Fibroblast of skin of right quadriceps (primary cell): ENCODE measurements around the gene MRPS34.

Experiments used
- DNase-seq: peaks from one replicate; pipeline ENCODE4 v3.0.0-alpha.2; 2013

MRPS34 gene

DNA sequence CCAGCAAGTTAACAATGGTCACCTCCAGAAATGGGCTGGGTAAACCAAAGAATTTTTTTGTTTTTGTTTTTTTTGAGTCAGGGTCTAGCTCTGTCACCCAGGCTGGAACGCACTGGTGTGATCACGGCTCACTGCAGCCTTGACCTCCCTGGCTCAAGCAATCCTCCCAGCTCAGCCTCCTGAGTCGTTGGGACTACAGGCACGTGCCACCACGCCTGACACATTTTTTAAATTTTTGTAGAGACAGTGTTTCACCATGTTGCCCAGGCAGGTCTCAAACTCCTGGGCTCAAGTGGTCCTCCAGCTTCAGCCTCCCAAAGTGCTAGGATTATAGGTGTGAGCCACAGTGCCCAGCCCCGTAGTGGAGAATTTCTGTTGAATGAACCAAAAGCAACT lies 7.7 kb upstream of the MRPS34 start:
- no peak for DNase-seq

DNA sequence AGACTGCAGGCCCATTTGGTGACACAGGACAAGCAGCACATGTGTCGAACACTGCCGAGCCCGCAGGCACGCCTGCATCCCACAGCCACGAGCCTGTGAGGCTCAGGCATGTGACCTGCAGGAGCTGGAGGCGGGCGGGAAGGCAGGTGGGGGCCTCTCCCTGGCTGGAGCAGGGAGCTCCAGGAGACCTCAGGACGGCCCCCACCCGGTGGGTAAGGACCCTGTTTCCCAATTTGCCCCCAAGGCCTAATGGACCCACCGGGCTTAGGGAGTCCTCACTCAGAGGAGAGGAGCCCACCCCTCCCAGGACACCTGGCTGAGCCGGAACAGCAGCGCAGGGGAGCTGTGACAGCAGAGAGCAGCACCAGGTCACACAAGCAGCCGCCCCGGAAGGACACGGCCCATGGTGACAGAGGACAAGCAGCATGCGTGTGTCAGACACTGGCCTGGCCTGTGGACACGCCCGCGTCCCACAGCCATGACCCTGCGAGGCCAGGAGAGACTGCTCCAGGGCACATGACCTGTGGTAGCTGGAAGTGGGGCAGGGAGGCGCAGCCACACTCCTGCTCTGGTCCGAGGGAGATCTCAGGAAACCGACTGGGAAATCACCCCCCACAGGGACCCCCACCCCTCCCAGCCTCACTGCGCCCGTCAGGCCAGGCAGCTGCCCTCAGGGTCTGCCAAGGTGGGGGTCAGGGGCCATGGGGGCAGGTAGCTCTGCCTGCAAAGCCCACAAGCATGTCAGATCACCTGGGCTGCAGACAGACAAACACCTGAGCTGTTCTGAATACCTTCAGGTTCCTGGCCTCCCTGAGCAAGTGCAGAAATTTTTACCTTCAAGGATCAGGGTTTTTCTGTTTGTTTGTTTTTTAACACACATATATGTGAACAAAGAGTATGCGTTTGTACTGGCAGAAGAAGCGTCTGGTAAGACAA lies 7.1 kb upstream of the MRPS34 start:
- DNase-seq = no peak

DNA sequence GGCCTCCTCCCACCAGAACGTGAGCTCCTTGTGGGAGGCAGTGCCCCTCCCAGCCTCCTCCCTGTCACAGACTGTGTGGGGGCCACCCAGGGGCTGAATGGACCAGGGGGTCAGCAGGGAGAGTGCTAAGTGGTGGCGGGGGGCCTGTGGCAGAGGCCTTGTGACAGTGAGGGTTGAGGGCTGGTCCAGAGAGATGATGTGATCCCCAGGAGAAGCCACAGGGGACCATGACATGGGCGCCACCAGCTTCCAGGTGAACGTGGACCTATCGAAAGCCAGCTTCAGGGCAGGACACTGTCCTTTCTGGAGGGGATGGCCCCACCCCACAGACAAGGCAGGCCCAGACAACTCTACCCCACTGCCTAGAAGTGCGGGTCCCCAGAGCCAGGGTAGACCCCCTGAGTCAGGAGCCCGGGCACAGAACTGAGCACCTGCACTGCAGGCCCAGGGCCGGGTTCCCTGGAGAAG lies 6.3 kb upstream of the MRPS34 start:
- DNase-seq = no peak

DNA sequence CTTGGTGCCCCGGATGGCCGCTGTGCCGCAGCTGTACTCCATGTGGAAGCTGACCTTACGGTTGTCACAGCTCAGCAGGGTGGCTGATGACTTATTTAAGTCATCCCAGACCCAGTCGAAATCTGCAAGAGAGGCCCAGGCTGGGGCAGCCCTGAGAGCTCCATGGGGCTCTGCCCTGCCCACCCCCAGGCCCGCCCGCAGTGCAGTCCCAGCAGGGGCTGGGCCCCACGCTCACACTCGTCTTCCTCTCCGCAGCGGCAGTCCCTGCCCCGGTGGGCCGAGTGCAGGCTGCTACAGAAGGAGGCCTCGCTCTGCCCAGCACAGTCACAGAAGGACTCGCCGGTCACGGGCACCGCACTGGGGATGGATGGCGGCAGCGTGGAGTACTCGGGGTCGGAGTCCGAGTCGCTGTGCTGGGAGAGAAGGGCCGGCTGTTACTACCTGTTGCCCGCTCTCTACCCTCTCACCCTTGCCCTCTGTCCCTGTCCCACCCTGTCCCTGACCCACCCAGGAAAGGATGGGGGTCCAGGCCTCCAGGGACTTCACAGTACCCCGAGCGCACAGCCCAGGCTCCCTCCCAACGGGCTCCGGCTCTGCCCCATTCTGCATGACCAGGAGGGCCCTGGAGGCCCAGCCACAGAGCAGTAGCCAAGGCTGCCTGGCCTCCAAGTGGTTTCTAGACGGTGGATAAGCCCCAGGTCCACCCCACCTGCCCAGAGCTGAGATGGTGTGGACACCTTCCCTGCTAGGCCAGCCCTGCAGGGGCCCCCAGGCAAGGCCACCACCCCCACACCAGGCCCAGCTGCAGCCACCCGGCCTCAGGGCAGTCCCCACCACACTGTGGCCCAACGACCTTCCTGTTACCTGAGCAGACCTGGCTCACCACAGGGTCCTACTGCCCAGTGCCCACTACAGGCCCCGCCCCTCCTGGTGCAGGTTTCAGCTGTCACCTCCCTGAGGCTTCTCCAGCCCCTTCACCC lies 5.6 kb upstream of the MRPS34 start:
- no peak for DNase-seq

DNA sequence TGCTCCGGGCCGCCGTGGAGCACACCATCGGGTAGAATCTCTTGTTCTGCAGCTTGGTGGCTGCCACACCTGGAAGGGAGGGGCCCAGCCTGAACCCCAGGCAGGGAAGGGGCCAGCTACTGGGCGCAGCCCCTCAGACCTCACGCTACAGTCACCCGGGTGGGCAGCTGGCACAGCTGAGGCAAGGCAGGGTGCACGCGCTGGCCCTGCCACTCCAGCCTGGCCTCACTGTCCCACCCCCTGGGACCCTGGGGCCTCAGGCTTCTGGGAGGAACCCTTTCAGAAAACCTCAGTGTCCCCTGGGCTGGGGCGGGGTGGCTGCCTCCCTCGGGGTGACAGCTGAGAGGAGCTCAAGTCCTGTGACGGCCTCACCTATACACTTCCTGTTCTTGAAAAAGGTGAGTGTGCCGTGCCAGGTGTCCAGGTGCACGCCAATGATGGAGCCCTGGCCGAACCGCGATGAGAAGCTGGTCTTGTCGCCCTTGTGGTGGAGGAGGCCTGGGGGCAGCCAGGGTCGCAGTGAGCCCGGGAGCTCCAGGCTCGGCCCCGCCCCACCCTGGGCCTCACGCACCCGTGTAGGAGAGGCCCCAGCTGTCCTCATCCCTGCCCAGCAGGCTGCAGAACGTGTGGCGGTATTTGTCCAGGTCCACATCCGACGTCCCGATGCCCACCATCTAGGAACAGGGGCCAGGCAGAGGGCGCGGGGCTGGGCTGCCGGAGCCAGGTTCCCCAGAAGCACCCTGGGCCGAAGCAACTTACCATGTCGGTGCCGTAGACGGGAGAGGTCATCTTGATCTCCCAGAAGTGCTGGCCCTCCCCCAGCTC lies 4.7 kb upstream of the MRPS34 start:
- DNase-seq = no peak

DNA sequence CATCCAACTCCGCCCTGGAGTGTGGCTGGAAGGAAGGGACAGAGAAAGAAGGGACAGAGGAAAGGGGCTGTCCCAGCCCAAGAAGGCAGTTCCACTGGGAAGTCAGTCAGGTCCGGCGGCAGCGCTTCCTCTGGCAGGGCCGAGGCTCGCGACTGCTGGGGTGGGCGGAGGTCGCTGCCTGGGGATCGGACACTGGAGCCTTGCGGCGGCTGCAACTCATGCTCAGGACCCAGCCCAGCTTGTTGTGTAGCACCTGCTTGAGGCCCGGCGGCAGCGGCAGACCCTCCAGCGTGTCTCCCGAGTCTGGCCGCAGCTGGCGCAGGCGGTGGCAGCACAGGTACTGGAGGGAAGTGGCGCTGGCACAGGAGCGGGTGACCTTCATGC lies 4.0 kb upstream of the MRPS34 start:
- DNase-seq = no peak

DNA sequence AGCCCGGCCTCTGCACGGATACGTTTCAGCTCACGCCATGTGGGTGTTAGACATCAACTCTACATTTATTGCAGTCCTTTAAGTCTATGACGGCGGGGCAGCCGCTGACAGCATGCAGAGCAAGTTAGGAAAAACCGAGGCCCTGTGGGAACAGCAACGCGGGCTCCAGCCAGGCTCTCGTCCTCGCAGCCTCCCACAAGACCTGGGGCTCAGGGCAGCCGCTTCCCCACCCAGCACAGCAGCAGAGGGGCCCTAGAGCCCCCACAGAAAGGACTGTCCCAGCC lies 3.7 kb upstream of the MRPS34 start:
- no peak for DNase-seq

DNA sequence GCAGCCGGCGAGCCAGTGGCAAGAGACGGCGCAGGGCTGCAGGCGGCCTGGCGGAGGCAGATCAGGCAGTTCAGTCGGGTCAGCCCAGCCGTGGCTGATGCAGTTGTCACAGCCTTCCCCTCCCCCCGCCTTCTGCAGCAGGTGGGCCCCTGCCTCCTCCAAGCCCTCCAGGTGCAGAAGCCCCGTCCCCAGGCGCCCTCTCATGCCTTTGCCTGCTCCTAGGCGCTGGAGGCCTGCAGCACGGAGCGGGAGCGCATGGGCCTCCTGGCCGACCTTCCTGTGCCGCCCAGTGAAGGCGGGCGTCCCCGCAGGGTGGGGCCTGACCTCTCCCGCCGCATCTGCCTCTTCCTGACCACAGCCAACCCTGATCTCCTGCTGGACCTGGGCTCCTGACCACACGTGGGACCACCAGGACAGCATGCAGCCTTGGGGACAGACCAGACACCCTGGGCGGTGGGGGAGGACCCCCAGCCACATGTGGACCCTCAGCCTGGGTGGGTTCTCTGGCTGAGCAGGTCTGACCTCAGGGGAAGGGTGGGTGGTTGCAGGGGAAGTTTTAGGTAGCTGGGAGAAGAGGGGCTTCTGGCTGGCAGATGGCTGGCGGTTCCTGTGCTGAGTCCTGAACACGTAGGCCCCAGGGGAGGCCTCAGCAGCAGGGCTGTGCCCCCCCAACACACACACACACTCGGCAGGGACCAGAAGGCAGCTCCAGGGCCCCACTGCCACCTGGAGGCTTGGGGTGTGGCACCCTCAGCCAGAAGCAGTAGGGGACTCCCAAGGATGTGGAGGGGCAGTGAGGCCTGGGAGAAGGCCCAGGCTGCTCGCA lies 3.1 kb upstream of the MRPS34 start:
- no peak for DNase-seq

DNA sequence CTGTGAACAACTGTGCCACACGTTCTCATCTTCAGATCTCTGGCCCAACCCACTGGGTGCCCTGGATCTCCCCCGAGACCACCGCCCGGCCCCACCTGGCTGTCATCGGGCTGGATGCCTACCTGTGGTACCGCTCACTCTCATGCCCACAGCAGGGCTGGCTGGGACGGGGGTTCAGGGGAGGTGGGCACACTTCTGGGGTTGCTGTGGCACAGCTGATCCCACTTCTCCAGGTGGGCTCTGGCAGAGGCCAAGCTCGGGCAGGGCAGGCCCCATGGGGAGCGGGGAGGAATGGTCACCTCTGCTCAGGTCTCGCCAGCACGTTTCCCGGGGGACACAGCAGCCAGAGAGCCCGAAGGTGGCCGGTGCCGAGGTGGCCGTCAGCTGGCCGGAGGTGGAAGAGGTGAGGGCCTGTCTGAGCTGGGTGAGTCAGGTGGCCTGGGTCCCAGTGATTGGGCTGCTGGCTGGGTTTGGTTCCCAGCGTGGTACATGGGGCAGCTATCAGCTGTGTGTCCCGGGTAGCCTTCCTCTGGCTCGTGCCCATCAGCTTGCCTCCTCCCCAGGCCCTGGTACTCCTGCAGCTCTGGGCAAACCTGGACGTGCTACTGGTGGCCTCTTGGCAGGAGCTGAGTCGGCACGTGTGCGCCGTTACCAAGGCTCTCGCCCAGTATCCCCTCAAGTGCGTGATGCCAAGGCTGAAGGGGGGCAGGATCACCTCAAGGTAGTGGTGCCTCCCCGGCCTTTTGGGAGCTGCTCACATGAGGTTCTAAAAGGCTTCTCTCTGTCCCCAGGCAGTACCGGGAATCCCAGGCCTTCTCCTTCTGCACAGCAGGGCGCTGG lies 2.3 kb upstream of the MRPS34 start:
- no peak for DNase-seq

DNA sequence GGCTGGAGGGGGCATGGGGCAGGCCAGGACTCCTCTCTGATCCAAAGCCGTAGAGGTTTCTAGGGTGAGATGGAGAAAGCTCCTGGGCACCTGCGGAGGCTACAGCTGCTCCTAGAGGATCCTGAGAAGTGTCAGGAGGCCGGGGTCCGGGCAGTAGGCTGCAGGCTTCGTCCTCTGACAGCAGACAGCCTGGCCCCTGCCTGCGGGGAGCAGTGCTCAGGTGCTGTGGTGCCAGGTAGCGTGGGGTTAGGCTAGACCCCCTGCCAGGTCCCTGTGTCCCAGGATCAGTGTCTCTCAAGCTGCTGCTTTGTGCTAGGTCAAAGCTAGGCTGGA lies 1.5 kb upstream of the MRPS34 start:
- no peak for DNase-seq

DNA sequence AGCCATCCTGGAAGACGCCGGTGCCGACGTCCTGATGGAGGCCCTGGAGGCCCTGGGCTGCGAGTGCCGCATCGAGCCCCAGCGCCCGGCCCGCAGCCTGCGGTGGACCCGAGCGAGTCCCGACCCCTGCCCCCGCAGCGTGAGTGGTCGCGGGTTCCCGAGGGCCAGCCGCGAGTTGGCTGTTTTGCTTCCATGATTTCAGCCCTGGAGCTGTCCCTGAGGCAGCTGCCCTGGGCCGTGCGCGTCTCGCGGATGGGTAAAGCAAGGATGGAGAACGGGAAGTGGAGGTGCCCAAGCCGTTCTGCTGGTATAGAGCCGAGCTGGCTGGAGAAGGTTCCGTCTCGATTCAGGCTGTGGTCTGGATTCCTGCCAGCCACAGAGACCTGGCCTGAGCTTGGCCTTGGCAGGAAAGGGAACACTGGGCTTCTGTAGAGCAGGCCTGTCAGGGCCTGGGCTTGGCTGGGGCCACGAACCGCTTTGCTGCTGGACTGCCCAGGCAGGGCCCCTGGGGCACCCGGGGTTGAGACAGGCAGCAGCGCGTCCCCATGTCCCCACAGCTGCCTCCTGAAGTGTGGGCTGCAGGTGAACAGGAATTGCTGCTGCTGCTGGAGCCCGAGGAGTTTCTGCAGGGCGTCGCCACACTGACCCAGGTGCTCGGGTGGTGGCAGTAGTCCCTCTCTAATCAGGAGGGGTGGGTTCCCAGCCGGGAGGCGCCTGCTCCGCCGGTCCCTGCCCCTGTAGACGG lies 941 bp upstream of the MRPS34 start:
- DNase-seq = no peak

DNA sequence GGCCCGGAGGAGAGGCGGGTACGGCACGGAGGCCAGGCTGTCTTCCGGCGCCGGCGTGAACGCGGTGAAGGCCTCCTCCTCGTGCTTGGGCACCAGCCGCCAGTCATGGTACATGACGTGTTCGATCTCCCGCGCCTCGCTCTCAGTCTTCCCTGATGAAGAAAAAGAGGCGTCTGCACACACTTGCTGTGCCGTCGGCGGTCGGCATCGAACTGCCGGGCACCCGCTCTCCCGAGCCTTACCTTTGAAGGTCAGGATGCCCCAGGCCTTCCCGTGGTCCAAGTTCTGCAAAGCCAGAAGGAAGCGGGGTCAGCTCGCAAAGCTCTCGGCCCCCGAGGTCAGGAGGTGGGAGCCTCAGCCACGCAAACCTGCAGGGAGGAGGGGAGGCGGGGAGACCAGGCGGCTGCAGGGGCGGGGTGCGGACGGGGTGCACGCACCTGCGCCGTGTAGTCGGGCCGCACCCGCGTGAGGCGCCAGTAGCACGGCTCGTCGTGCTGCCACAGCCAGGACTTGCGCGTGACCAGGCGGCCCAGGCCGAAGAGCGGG lies 499 bp downstream of the MRPS34 start, which contains the start of gene EME2:
Gene EME2 (plus strand): TSS at position 449 of the 546 bp plus-strand sequence. CDS start 418 bp downstream, outside the sequence.
- no peak for DNase-seq

DNA sequence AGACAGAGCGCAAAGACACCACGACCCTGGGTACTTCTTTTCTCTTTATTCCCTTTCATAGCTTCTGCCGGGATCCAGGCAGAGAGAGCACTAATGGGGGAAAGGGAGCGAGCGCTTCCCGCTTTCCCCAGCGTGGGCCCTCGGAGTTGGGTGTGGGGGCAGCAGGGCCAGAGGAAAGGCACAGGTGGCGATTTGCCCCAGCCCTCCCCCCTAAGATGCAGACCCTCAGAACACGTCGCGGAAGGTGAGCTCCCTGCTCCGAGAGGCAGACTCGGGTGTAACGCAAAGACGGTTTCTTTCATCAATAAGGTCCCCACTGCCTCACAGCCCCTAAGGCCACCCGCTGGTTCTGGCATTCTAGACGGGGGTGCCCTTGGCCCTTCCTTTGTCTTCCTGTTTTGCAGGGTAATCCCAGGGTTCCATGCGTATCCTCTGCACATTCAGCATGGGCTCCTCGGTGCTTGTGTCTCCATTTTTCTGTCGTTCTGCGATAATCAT lies 1.0 kb downstream of the MRPS34 start:
- DNase-seq = no peak

DNA sequence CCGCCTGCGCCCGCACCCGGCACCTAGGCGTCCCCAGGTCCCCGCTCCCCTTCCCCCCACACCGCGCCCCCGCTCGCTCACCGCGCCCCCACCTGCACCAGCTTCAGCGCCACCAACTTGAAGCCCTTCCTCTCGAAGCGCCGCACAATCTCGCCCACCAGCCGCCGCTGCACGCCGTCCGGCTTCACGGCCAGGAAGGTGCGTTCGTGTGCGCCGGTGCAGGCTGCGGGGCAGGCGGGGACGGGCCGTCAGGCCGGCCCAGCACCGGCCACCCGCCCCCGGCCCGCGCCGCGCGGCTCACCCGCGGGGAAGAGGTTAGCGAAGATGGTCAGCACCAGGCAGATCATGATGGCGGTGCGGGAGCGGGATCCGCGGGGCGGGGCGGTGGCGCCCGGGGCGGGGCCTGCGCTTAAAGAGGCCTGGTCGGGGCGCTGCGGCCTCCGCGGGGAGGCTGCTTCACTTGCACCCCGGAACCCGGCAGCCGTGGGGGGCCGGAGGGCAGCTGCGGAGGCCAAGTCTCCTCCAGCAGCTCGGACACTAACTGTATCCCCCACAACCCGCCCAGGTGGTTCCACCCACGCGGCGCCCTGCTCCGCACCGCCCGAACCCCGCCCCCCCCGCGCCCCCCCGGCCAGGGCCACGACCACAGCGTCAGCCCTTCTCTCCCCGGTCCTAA lies 1.6 kb downstream of the MRPS34 start, which contains the start of gene NME3:
Gene NME3 (minus strand): TSS at position 356 of the 676 bp plus-strand sequence. CDS start 9 bp downstream, at position 347.
- peak; percentile 47 for DNase-seq

DNA sequence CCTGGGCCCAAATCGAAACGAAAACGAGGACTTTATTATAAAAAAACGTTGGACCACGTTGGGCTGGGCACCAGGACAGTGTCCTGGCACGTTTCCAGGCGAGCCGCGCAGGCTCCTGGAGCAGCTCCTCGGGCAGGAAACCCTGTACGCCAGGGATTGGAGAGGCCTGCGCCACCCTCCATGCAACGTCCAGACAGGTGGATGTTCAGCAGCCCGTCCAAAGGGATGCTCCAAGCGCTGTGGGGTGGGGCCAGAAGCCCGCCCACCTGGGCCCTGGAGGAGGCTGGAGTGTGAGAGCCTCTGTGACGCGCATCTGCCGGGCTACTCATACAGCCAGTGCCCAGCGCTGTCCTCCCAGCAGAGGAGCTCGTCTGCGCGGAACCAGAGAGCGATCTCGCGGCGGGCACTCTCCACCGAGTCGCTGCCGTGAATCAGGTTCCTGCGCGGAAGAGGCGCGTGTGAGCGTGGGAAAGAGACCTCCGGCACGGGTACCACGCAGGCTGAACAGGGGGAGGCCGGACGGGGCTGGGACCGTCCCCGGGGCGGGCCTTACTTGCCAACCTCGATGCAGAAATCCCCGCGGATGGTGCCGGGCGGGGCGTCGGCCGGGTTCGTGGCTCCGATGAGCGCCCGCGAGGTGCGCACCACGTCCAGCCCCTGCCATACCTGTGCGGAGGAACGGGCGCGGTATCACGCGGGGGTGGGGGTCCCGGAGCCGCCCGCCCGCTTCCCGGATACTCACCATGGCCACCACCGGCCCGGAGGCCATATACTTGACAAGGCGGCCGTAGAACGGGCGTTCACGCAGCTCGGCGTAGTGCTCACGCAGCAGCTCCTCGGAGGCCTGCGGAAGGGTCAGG lies 2.4 kb downstream of the MRPS34 start:
- peak; percentile 39 for DNase-seq

DNA sequence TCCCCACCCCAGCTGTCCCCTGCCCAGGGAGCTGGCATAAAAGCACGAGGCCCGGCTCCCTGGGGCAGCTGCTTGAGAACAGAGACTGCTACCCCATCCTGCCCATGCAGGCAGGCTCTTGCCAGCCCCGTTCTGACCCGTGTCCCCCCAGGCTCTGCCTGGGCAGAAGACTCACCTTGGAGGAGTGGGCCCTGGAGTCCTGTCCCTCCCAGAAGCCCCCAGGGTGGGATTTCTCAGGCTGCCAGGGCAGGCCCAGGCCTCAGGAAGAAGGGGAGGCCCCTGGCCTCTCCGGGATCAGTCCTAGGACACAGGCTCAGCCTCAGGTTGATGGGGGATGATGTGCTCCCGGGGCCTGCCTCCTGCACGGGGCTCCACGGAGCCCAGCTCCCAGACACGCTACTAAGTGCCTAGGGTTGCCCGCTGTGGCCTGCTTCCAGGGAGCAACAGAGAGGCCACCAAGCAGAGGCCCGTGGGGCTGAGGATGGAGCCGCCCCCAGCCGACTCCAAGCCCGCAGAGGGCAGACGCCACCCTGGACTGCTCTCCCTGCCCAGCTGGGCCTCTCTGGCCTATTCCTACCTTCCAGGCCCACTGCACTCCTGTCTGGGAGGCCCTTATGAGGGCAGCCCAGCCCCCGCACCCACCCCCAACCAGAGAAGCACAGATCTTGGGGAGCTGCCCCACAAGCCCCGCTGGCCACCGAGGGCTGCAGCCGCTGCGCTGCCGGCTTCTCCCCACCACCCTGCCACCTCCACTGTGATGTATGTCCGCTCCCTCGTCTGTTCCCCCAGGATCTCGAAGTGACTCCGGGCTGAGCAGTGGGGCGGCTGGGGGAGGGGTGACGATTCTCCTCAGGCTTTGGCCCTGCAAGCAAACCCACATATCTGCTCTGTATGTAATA lies 3.3 kb downstream of the MRPS34 start:
- DNase-seq = no peak
